ENCODE data around the gene PDS5B. TPM values are rescaled to one million over a fixed set of nuclear protein-coding genes. Genes with fewer than 3 reads are reported as not detected.
"Not testable (repeated sequence)": the region's sequence is repeated elsewhere in the genome, so short reads cannot be mapped to it uniquely, and the experiment has no call there.

The PDS5B gene
- total RNA-seq, 1 donor from 2014 or later, result 72.4 TPM

DNA sequence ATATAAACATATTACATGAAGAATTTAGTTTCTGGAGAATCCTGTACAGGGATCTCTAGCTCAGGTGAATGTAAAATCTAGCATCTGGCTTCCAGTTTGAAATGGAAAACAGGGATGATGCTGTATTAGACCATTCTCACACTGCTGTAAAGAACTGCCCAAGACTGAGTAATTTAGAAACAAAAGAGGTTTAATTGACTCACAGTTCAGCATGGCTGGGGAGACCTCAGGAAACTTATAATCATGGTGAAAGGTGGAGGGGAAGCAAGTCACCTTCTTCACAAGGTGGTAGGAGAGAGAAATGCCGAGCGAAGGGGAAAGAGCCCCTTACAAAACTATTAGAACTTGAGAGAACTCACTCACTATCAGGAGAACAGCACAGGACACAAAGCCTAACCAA is 30.6 kb upstream of the PDS5B start:
- DNase-seq (ENCODE audit: extremely low spot score, unreplicated experiment), result no peak
- TF ChIP-seq CTCF (IDR thresholded peaks at IDR 0.05), result no peak
- H3K4me1 Mint-ChIP-seq (ENCODE audit: unreplicated experiment), result no peaks in the 10 kb centered on the region
- no peaks in the 10 kb centered on the region for H3K36me3 Mint-ChIP-seq (ENCODE audit: unreplicated experiment)
- no peak overlapping the region for H3K4me3 Mint-ChIP-seq (ENCODE audit: unreplicated experiment)
- H3K27ac Mint-ChIP-seq (ENCODE audit: unreplicated experiment), result no peak overlapping the region
- peaks cover 13% of the 10 kb centered on the region for H3K27me3 Mint-ChIP-seq (ENCODE audit: unreplicated experiment)
- H3K9me3 Mint-ChIP-seq (ENCODE audit: unreplicated experiment), result peaks cover 2% of the 10 kb centered on the region

DNA sequence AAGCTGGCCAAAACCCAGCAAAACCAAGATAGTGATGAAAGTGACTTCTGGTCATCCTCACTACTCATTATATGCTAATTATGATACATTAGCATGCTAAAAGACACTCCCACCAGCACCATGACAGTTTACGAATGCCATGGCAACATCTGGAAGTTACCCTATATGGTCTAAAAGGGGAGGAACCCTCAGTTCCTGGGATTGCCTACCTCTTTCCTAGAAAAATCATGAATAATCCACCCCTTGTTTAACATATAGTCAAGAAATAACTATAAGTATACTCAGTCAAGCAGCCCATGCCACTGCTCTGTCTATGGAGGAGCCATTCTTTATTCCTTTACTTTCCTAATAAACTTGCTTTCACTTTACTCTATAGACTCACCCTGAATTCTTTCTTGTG is 25.4 kb upstream of the PDS5B start:
- Mint-ChIP-seq H3K27me3 (ENCODE audit: unreplicated experiment) (peaks cover 11% of the 10 kb centered on the region), H3K9me3 (ENCODE audit: unreplicated experiment) (peaks cover 14% of the 10 kb centered on the region)
- not testable (repeated sequence) for DNase-seq (ENCODE audit: extremely low spot score, unreplicated experiment); H3K4me1 Mint-ChIP-seq (ENCODE audit: unreplicated experiment); H3K36me3 Mint-ChIP-seq (ENCODE audit: unreplicated experiment); H3K27ac Mint-ChIP-seq (ENCODE audit: unreplicated experiment); H3K4me3 Mint-ChIP-seq (ENCODE audit: unreplicated experiment)

- H3K36me3 Mint-ChIP-seq (ENCODE audit: unreplicated experiment); H3K27ac Mint-ChIP-seq (ENCODE audit: unreplicated experiment); H3K4me3 Mint-ChIP-seq (ENCODE audit: unreplicated experiment); H3K27me3 Mint-ChIP-seq (ENCODE audit: unreplicated experiment); H3K4me1 Mint-ChIP-seq (ENCODE audit: unreplicated experiment); DNase-seq (ENCODE audit: extremely low spot score, unreplicated experiment): not testable (repeated sequence)
- H3K9me3 Mint-ChIP-seq (ENCODE audit: unreplicated experiment), result peaks cover 10% of the 10 kb centered on the region
Measured at GRCh38 chr13:32575687-32576086, 10.6 kb upstream of the PDS5B start.

DNA sequence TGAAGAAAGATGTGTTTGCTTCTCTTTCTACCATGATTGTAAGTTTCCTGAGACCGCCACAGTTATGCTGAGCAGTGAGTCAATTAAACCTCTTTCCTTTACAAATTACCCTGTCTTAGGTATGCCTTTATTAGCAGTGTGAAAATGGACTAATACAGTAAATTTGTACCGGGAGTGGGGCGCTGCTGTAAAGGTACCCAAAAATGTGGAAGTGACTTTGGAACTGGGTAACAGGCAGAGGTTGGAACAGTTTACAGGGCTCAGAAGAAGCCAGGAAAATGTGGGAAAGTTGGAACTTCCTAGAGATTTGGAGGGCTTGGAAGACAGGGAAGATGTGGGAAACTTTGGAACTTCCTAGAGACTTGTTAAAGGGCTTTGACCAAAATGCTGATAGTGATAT is 9.2 kb upstream of the PDS5B start:
- peaks cover 10% of the 10 kb centered on the region for H3K9me3 Mint-ChIP-seq (ENCODE audit: unreplicated experiment)
- DNase-seq (ENCODE audit: extremely low spot score, unreplicated experiment), result no peak
- H3K4me1 Mint-ChIP-seq (ENCODE audit: unreplicated experiment), result peaks cover 6% of the 10 kb centered on the region
- no peak overlapping the region for H3K27ac Mint-ChIP-seq (ENCODE audit: unreplicated experiment)
- H3K4me3 Mint-ChIP-seq (ENCODE audit: unreplicated experiment), result no peak overlapping the region
- no peak for TF ChIP-seq CTCF (IDR thresholded peaks at IDR 0.05)
- H3K36me3 Mint-ChIP-seq (ENCODE audit: unreplicated experiment), result peaks cover 2% of the 10 kb centered on the region
- H3K27me3 Mint-ChIP-seq (ENCODE audit: unreplicated experiment), result no peaks in the 10 kb centered on the region

- Mint-ChIP-seq H3K4me1 (ENCODE audit: unreplicated experiment) (peaks cover 7% of the 10 kb centered on the region), H3K27ac (ENCODE audit: unreplicated experiment) (no peak overlapping the region), H3K4me3 (ENCODE audit: unreplicated experiment) (no peak overlapping the region), H3K9me3 (ENCODE audit: unreplicated experiment) (peaks cover 10% of the 10 kb centered on the region), H3K27me3 (ENCODE audit: unreplicated experiment) (no peaks in the 10 kb centered on the region), H3K36me3 (ENCODE audit: unreplicated experiment) (peaks cover 2% of the 10 kb centered on the region)
- DNase-seq (ENCODE audit: extremely low spot score, unreplicated experiment), result no peak
- TF ChIP-seq CTCF (IDR thresholded peaks at IDR 0.05), result peak; percentile 71
Measured at GRCh38 chr13:32581177-32581786, 5.0 kb upstream of the PDS5B start.

DNA sequence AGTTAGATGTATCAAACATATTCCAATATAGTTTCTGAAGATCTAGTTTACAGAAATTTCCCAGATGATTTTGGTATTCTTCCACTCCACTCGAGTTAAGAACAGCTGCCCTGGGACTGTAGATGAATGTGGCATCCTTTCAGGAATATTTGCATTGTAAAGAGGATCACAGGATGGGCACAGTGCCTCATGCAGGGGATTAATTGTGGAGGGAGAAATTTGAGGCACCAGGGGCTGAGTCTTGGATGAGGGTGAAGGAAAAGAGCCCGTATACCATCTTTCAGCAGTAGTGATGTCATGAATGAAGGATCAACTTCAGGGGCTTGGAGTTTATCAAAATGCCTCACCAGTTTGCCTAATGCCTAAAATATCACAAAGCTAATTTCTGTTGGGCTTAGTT is 4.0 kb upstream of the PDS5B start:
- peaks cover 7% of the 10 kb centered on the region for H3K4me1 Mint-ChIP-seq (ENCODE audit: unreplicated experiment)
- H3K36me3 Mint-ChIP-seq (ENCODE audit: unreplicated experiment), result peaks cover 1% of the 10 kb centered on the region
- H3K9me3 Mint-ChIP-seq (ENCODE audit: unreplicated experiment), result peaks cover 2% of the 10 kb centered on the region
- H3K4me3 Mint-ChIP-seq (ENCODE audit: unreplicated experiment), result no peak overlapping the region
- DNase-seq (ENCODE audit: extremely low spot score, unreplicated experiment), result no peak
- no peaks in the 10 kb centered on the region for H3K27me3 Mint-ChIP-seq (ENCODE audit: unreplicated experiment)
- TF ChIP-seq CTCF (IDR thresholded peaks at IDR 0.05), result no peak
- no peak overlapping the region for H3K27ac Mint-ChIP-seq (ENCODE audit: unreplicated experiment)
